Activated gamma-delta T cell (primary cell): ENCODE data around the gene SLC25A21.
"Not testable (repeated sequence)": the region's sequence is repeated elsewhere in the genome, so short reads cannot be mapped to it uniquely, and the experiment has no call there.

ENCODE experiments used
- DNase-seq: peaks from one replicate; lab custom pipeline; 2025; lab: John Stamatoyannopoulos, UW

SLC25A21 gene

DNA sequence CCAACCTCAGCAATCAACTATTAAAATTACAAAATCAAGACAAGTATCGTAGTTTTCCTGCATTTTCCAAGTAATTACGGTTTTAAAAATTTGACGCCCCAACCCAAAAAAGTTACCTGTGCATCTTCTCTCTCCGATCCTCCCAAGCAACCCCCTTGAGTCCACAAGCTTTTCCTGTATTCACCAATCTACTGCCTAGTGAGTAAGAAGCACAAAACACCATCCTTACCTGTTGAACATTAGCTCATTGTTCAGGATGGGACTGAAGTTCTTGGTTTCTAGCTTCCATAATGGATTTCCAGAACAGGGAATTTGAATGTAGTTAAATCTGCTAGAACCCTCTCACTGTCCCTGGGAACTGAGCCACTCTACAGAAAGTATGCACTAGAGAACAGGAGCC is 348.8 kb downstream of the SLC25A21 start:
- DNase-seq, result no peak

DNA sequence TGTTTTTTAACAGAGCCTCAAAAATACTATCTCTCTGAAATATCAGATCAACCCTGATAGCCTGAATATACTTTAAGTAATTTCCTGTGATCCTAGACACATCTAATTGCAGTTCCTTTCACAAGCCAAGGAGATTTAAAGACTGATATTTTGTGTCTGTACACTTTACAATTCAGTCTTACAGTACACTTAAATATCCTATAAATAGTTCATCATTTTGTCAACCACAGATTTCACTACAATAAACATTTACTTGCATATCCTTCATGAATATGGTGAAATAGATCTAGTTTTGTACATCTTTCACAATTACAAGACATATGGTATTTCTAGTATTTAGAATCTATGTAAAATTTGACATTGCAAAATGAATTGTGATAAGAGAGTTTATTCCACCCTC is 349.7 kb downstream of the SLC25A21 start:
- DNase-seq, result no peak

DNA sequence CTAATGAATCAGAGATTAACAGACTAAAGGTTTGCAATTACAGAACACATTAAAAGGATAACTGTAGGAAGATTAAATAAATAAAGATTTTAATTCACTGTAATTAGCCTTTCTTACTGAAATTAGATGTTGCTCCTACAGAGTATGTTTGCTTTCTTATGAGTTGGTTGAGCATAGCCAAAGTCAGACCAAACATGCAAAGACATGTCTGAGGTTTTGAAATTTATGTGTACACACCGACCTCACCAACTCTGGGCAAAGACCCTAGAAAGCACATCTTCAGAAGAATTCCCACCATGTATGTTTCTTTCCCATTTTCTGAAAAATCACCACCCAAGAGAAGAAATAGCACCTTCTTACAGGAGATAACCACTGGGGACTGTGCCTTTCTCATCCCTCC is 351.5 kb downstream of the SLC25A21 start:
- DNase-seq, result no peak

DNA sequence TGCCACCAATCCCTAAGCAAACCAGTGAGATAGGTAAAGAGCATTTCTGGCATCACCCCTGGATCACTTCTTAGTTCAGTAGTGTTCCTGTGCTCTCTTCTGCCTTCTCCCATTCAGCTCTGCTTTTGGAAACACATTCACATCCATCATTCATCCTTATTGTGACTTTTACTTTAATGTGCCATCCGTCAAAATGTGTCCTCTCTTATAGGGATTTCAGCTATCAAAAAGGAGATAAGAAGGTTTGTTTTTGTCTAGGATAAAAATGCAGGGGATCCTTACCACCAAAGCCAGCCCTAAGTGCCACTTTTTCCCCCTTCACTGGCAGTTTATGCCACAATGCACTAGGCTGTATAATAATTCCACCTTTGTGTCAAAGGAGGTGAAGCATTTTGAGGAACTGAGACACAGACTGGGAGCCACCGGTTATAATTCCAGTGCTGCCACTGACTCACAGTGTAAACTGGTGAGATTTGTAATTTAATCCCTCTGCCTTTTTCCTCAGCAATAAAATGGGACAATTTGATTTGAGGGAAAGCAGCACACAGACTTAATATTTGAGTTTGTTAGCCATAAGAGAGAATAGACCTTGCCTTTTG is 352.2 kb downstream of the SLC25A21 start:
- no peak for DNase-seq

DNA sequence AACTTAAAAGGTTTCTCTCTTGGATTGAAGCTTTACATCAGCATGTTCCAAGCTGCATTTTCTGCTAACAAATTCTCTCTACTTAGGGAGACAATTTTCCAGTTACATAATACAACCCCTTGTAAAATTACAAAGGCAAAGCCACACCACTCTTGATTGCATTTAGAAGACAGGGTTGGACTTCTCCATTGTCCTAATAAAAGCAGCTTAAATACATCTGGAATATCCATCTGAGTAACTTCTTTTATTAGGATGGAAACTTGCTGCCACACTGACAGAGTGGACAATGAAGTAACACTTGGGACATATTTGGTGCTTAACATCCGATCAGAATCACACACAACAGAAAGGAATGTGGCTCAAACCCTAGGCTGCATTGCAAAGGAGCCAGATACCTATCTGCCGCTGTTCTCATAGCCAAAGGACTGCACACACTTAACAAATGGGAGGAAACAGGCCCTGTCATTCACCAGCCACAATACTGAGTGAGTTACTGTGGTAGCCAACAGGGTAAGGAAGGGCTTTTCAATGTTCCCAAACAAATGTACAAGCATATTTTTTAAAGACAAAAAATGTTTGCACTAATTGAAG is 353.5 kb downstream of the SLC25A21 start:
- DNase-seq, result no peak

DNA sequence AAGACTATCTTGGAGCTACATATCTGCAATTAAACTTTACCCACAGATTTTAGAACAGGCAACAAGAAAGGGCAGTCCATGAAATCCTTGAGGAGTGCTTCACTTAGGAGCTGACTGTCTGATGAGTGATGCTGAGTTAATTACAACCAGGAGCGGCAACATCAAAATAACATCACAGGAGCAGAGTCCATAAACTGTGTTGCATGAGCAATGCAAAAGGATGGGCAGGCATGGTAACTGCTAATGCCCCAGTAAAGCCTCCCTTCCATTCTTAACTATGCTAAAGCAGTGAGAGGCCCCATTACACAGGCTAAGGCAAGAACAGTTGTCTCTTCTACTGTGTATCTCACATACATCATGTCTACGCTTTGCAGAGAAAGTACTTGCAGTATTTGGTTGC is 354.2 kb downstream of the SLC25A21 start:
- DNase-seq, result no peak

DNA sequence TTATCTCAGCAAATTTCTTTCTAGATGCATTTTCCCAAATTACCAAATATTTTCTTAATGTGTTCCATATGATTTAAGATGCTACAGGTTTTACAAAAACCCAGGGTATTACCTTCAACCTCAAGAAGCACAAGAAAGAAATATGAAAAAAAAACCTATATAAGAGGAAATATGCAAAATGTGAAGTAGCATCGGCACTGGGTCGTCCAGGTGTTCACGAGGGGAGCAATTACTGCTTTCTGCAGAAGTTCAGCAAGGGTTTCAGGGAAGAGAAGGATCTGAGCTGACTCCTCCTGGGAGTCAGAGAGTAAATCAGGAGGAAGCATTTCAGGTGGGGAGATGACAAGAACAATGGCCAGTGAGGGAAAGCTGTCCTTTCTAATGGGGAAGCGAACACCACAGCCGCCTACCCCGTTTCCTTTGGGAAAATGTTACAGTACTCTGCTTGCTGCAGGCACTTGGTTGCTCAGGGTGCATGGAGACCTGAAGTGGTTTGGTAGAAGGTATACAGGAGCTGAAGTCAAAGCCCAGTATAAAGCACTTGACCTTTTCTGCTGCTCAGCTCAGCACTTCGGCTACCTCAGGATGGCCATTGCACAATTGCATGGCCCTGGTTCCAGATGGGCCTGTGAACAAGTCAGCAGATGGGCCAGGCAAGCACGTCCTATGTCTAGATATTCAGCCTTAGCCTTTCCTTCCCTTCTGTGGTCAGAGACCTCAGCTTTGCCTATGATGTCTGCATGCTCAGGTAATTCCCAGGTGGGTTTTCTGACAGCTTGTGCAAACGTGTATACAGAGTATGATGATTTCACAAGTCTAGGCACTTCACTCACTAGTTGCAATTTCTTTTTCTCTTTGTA is 355.1 kb downstream of the SLC25A21 start:
- no peak for DNase-seq

DNA sequence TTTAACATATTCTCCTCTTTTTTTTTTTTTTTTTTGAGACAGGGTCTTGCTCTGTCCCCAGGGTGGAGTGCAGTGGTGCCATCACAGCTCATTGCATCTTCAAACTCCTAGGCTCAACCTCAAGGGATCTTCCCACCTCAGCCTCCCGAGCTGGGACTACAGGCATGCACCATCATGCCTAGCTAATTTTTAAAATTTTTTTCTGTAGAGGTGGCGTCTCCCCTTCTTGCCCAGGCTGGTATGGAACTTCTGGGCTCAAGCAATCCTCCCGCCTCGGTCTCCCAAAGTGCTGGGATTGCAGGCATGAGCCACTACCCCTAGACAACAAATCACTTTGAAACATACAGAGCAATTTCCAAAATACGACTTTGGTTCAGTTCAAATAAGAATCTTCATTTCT is 355.9 kb downstream of the SLC25A21 start:
- DNase-seq, result no peak

DNA sequence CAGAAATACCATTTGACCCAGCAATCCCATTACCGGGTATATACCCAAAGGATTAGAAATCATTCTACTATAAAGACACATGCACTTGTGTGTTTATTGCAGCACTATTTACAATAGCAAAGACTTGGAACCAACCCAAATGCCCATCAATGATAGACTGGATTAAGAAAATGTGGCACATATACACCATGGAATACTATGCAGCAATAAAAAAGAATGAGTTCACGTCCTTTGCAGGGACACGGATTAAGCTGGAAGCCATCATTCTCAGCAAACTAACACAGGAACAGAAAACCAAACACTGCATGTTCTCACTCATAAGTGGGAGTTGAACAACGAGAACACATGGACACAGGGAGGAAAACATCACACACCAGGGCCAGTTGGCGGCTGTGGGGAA is 357.6 kb downstream of the SLC25A21 start:
- DNase-seq, result not testable (repeated sequence)

DNA sequence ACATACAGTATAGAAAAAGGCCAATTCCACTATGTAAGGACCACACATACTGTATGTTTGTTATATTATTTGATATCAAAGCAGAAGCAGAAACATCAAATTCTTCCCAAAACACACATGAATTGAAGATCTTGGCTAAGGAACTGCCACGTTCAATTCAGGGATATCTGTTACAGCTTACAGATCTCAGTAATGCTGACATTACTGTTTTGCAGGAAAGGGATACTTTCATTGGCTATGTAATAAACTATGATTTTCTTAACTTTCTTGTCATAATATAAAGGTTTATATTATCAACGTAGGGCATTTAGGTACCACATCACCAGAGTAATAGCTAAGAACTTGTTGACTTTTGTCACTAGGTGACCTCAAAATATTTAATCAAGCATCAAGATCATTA is 362.2 kb downstream of the SLC25A21 start:
- no peak for DNase-seq

DNA sequence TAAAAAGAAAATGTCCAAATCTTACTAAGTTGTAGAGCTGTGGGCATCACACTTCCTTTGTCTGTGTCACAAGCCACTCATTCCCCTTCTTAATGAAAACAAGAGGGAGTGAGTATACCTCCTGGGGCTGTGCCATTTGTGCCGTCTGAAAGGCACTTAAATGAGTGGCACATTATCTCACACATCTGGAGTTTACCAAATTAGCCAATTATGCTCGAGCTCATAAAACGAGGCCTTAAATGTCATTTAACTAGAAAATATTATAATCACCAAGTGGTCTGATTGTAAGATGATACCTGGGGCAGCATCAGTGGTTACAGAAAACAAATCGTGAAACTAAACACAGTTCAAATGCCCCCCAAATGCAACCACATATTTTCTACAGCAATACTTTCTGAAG is 364.7 kb downstream of the SLC25A21 start:
- DNase-seq, result no peak

DNA sequence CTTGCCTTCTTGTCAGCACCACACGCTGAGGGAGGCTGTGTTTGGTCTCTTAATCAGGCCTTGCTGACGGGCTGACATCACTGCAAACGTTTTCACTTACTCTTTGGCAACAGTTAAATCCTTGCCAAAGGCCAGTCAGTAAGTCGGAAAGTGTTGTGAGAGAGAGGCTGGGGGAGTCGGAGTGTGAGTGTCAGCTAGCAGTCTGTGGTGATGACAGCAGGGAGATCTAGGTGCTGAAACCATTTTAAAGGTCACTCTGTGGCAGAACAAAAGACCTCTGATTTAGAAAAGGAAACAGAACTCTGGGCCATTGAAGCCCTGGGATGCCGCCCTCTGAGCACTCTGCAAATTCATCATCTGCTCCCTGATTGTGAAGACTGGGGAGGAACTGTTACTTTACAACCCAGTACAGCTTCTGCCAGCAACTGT is 367.3 kb downstream of the SLC25A21 start:
- DNase-seq, result no peak

DNA sequence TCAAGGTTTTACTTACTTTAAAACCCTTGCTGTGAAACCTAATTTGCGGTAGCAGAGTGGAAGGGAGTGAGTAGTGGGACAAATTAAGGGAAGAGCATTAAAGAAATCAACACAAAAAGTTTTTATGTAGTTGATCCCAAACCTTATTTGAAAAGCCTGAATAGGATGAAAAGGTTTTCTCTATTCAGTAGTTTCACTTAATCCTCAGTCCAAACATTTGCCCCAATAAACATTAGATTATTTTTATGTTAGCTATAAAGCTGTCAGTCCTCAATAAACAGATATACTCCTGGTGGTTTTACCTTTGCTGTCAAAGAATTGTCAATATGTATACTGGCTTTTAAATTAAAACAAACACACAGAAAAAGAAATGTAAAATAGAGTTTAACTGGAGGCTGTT is 374.8 kb downstream of the SLC25A21 start:
- DNase-seq, result no peak

DNA sequence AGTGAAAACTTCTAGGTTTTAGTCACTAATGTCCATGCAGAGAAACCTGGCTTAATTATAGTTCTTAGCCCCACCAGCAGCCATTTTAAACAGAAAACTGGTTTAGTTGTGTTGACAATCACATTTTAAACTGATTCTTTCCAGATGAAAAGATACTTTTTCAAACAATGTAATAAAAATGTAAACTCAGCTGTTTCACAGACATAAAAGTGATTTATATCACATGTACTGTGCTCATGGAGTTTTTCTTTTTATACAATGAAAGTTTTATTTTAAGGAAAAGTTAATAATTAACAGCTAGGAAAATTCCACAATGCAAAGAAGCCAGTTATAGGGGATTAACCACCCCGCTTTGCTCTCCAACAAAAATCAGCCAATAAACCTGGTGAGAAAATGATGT is 381.0 kb downstream of the SLC25A21 start:
- no peak for DNase-seq

DNA sequence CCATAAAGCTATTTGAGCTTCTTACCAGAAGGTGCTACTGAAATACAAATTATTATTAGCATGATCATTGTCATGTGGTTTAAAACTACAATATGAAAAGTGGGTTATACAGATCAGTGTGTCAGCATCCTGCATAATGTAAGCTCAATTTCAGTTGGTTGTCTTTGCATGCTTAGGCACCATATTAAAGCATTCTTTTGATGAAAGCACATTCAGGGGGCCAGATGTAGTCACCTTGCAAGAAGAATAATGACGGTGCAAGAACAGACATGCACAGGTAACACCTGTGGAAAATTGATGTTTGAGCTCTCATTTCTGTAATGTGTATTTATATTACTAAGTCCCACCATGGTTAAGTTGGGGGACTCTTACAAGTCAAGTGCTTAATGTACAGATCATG is 386.9 kb downstream of the SLC25A21 start:
- no peak for DNase-seq

DNA sequence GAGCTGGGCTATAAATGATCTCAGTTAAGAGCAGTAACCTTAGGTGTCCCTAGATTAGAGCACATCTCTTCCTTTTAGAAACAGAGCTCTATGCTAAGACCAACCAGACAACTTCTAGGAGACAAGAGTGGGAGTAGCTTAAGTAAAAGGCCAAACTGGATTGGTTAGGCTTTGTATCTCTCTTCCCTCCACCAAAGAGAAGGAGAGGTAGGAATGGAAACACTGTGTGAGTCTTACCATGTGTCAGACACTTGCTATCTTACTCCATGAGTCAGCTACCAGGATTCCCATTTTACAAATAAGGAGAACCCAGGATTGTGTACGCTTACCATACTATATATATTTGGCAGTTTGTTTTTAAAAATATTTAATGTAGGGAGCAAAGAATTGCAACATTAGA is 387.9 kb downstream of the SLC25A21 start:
- no peak for DNase-seq

DNA sequence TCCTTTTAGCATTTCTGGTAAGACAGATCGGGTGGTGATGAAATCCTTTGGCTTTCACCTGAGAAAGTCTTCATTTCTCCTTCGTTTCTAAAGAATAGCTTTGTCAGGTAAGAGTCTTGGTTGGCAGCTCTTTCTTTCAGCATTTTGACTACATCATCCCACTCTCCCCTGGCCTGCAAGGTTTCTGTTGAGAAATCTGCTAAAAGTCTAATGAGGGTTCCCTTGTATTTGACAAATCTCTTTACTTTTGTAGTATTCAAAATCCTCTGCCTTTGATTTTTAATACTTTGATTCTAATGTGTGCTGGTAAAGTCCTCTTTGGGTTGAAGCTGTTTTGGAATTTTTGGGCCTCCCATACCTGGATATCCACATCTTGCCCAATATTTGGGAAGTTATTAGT is 390.5 kb downstream of the SLC25A21 start:
- DNase-seq, result no peak

DNA sequence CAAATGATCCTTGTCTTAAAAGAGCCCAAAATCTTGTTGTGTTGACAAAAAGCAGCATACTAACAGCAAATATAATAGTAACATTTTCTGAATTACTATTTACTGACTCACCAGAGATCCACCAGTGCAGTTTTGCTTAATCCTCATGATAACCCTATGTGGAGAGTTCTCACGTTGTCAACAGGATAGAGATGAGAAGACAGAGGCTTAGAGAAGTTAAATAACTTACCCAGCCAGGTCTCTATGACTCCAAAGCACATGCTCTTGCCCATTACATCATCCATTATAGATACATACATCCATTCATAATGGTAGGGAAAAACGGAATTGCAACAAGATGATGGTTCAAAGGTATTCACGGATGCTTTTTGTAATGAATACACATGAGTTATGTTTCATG is 398.8 kb downstream of the SLC25A21 start:
- no peak for DNase-seq

DNA sequence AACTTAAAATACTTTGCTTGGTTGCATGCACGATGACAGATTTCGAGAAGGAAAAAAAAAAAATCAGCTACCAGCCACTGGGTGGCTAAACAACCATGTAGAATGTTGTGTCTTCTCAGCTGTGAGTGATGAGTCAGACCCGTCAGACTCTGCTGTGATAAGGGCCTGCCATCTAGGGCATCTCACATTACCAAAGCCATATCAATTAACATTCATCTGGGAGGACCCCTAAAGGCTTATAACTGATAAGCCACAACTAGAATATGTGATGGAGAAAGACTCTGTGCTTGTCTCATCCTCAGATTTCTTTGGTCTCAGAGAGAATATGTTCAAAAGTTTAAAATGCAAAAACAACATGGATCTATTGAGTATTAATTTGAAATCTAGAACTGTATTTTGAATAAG is 399.3 kb downstream of the SLC25A21 start:
- no peak for DNase-seq

DNA sequence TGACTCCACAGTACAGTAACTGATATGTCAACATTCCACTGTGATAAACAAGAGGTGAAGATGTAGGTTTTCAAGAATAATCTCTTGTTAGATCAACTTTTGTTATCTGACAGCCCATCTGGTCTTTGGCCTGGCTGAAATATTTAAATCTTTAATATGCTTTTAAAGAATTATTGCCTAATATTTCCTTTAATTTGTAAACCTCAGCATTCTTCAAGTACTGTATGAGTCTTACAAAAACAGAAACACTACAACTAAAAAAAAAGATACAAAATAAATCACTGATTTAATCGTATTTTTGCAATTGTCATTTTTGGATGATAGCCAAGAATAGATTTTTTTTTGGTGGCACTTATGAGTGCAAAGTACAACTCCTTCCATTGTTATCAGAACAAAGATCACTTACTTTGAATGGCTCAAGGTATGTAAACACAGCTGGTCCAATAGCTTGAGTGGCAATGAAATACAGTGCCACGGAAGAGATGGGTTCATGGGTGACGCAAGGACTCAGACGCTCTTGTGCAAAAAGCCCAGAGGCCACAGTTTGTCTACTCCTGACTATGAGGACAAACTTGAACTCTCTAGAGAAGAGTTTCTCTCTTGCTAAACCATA is 401.3 kb downstream of the SLC25A21 start:
- DNase-seq, result no peak

DNA sequence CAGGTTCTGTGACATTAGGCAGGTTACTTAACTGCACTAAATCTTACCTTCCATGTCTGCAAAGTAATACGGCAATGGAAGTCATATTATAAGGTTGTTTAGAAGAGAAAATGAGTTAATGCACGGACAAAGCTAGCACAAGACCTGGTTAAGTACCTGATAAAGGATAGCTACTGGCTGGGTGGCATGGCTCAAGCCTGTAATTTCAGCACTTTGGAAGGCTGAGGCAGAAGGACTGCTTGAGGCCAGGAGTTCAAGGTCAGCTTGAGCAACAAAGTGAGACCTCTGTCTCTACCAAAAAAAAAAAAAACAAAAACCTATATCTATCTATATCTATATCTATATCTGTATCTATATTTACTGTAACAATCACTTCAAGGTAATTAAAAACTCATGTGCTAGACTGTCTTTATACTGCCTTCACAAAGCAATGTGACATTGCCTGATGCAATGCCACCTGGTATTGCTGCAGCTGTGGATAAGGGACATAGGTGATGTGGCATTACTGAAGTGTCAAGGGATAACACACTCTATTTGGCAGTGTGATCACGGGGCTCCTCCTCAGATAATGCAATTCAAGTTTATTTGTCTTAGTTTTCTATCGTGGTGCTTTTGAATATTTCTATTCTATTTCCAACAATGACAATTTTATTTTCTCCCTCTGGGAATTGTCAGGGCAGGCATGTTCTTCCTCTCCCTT is 403.6 kb downstream of the SLC25A21 start:
- DNase-seq, result no peak

DNA sequence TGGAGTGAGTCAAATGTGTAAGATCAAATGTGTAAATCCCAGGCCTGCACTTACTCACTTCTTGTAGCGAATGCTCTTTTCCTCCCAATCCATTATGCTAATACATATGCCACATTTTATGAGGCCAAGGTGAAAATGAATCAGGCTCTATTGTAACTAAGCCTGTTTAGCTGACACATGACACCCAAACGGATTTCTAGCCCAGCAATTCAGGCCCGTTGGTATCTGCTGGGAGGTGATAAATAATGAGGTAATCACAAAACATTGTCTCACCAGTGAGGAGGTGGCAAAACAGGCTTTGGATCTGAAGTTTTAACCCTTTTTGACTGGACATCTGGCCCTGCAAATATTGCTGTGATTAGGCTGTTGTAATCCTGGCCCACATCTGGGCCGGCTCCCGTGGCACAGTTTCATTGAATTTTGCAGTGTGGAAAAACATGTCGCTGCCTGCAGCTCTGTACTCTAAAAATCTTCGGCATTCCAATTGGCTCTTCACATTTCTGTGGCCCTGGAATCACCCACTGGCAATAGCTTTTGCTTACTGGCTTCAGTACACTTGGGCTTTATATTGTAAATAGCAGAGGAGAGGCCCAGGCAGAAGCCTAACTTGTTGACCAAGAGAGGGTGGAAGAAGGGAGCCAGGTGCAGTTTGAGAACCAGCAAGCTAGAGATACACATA is 404.7 kb downstream of the SLC25A21 start:
- DNase-seq, result no peak
